H7 (cell line): ENCODE measurements around the gene NDUFB5. TPM values are rescaled to one million over a fixed set of nuclear protein-coding genes. Genes with fewer than 3 reads are reported as not detected.
"Not testable (repeated sequence)": the region's sequence is repeated elsewhere in the genome, so short reads cannot be mapped to it uniquely, and the experiment has no call there.

Experiments used
- DNase-seq: peaks from one replicate; pipeline ENCODE4 v3.0.0; 2012
- H3K27me3 ChIP-seq: 2 replicates; pipeline ENCODE4 v1.6.0; 2011; ENCODE audit warnings: mild to moderate bottlenecking, low read length; ENCODE audit not compliant: control insufficient read depth, insufficient read depth
- H3K36me3 ChIP-seq: replicated peaks from 2 replicates; pipeline ENCODE4 v1.5.1; 2011; ENCODE audit warnings: low read length; ENCODE audit not compliant: control insufficient read depth, insufficient read depth
- H3K4me3 ChIP-seq: 2 replicates; pipeline ENCODE4 v1.5.1; 2011; ENCODE audit warnings: low read depth, mild to moderate bottlenecking, control low read depth, low read length, moderate library complexity; ENCODE audit not compliant: insufficient read depth
- total RNA-seq: library from RNA; depleted of rRNA; stranded (reverse); fragments of >200 nt; shearing (Covaris generic); gene quantifications from 2 replicates; pipeline ENCODE4 v1.2.3, GENCODE V29; 2014

The NDUFB5 gene
- total RNA-seq, 1 experiment from 2014 or later: 172 TPM

DNA sequence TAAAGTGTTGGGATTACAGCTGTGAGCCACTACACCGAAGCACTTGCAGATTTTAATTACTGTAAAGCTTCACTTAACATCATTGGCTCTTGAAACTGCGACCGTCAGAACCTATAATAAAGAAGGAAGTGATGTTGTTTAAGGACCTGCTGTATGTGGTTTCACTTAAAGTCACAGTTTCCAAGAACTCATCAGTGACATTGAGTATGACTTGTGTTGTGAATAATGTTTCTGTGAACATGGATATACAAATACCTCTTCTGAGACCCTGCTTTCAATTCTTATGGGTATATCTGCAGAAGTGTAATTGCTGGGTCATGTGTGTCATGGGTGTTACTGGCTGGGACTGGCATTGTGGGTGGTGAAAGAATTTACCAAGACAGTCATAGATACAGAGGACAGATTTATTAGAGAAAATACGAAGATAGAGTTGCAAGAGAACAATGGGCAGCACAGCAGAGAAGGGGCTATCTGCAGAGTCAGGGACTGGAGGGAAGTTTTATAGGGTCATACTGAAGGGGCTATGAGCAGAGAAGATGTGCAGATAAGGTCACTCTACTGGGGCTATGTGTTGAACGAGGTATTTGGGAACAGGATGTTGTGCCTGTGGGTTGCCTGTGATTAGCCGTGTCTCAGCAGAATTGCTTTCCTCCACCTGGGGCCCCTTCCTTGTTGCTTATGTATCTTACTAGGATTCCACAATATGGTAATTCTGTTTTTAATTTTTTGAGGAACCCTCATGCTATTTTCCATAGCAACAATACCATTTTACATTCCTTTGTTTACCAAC is 4.5 kb downstream of the NDUFB5 start:
- Histone ChIP-seq H3K4me3 (no peak overlapping the region), H3K36me3 (no peaks in the 10 kb centered on the region), H3K27me3 (no peaks in the 10 kb centered on the region)
- DNase-seq: no peak

DNA sequence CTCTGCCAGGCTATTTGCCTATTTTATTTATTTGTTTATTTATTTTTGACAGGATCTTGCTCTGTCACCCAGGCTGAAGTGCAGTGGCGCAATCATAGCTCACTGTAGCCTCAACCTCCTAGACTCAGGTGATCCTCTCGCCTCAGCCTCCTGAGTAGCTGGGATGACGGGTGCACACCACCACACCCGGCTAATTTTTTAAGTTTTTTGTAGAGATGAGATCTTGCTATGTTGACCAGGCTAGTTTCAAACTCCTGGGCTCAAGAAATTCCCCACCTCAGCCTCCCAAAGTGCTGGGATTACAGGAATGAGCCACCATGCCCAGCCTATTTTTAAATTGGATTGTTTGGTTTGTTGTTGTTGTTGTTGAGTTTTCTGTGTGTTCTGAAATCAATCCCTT is 5.5 kb downstream of the NDUFB5 start:
- no peak for DNase-seq
- Histone ChIP-seq H3K4me3 (no peak overlapping the region), H3K27me3 (no peaks in the 10 kb centered on the region), H3K36me3 (no peaks in the 10 kb centered on the region)

DNA sequence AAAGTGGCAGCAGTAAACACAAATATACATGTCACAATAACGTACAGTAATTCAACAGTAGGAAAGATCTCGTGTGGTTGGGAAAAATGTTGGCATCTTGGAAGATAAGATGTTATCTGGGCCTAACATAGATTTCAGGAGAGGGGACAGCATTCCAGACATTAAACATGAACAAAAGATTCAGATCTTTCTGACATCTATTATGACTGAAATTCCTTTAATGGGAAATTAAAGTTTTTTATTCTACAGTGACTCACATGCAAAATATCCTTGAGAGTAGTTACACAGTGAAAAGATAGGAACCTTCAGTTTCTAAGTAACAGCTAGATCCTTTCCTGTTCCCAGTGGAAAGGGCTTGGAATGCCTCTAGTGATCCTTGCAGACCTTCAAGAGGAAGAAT is 9.2 kb downstream of the NDUFB5 start:
- DNase-seq: no peak
- Histone ChIP-seq H3K4me3 (no peak overlapping the region), H3K27me3 (no peaks in the 10 kb centered on the region), H3K36me3 (peaks cover 3% of the 10 kb centered on the region; the same call in 1 of the 2 replicates)

DNA sequence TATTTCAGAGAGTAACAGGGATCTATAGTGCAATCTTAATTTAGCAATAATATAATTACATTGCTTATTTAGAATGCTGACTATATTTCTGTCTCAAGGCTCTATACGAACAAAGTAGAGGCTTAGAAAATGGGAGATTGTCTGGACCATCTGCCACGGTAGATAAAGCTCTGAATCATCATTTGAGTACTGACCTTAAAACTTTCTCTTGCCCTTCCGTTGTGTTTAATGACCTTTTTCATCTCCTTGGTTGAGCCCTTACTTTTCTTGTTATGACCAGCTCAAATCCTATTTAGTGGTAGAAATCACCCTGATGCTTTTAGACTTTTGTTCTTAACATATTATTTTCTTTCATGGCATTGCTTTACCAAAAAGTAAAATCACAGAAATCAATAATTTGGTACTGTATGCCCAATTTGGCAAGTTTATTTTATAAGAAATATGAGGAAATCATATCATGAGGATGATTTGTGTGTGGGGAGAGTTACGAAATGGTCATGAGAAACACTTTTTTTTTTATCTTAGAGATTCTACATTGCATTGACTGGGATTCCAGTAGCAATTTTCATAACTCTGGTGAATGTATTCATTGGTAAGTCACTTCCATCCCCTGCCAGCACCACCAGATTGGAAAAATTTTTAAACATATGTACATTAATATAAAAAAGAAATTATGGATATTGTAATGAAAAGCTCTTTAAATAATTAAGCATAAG is 11.0 kb downstream of the NDUFB5 start:
- H3K4me3 ChIP-seq: no peak overlapping the region
- H3K36me3 ChIP-seq: peaks cover 3% of the 10 kb centered on the region; the same call in 1 of the 2 replicates
- DNase-seq: no peak
- no peaks in the 10 kb centered on the region for H3K27me3 ChIP-seq

DNA sequence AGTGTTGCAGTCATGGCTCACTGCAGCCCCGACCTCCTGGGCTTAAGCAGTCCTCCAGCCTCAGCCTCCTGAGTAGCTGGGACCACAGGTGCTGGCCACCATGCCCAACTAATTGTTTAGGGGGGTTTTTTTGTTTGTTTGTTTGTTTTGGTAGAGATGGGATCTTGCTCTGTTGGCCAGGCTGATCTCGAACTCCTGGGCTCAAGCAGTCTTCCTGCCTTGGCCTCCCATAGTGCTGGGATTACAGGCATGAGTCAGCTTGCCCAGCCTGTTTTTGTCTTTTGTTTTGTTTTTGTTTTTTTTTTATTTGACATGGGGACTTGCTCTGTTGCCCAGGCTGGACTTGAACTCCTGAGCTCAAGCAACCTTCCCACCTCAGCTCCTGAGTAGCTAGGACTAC is 17.4 kb downstream of the NDUFB5 start:
- no peak for DNase-seq
- Histone ChIP-seq H3K27me3 (no peaks in the 10 kb centered on the region), H3K4me3 (no peak overlapping the region), H3K36me3 (peaks cover 4% of the 10 kb centered on the region)

DNA sequence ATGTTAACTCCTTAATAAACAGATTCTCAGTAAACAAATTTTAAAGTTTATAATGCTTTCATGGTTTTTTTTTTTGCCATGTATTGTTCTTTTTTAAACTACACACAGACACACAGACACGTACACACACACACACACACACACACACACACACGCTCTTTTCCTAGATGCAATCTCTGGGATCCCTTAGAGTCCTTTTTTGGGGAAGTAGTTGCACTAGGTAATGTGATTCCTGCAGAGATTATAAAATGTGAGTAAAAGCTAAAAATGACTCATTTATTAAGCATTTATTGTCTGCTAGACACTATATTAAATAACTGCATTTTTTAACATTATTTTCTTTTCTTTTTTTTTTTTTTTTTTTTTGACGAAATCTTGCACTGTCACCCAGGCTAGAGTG is 19.9 kb downstream of the NDUFB5 start:
- Histone ChIP-seq H3K4me3 (no peak overlapping the region), H3K36me3 (peaks cover 1% of the 10 kb centered on the region), H3K27me3 (no peaks in the 10 kb centered on the region)
- DNase-seq: no peak

DNA sequence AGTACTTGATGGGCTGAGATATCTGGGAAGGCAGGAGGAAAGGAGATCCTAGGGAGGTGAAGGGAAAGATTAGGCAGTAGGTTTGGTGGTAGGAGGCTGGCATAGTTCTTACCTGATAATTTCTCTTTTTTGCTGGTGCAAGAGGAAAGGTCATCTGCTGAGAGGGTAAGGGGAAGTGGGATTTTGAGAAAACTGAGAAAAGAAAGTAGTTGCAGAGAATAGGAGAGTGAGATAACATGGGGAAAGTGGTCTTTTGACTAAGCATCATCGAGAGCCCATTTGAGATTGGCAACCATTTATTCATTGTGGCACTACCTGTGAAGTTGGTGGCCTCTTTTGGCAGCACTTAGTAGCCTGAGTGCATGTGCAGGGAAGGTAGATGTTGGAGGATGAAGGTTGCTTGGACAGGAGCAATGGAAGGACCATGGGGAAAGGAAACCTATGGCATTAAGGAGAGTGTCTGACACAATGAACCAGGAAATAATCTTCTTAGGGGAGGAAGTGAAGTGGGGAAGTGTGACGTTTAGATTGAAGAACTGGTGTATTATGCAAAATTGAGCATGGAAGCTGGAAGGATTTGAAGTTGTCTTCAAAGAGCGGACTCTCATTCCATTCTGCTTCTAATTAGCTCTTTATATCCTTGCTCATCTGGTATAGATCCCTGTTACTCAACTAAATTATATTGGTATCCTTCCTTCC is 26.3 kb downstream of the NDUFB5 start:
- no peak overlapping the region for H3K4me3 ChIP-seq
- DNase-seq: no peak
- no peaks in the 10 kb centered on the region for H3K27me3 ChIP-seq
- H3K36me3 ChIP-seq: no peaks in the 10 kb centered on the region

DNA sequence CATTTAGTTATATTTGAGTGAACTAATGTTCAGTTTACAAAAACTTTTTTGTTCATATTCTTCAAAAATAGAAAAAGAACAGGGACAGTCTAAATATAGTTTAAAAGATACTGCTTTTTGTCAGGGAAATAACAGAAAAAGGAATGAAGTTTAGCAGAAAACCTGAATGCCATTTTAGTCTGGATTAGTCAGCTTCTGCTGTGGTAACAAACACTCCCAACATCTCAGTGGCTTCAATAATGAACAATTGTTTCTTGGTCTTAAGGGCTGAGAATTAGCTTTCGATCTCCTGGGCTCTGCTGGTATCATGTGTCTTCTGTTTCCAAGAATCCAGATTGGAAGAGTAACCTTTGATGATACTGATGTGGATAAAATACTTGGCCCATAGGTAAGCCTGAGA is 35.9 kb downstream of the NDUFB5 start:
- no peaks in the 10 kb centered on the region for H3K27me3 ChIP-seq
- H3K36me3 ChIP-seq: no peaks in the 10 kb centered on the region
- no peak overlapping the region for H3K4me3 ChIP-seq
- no peak for DNase-seq

DNA sequence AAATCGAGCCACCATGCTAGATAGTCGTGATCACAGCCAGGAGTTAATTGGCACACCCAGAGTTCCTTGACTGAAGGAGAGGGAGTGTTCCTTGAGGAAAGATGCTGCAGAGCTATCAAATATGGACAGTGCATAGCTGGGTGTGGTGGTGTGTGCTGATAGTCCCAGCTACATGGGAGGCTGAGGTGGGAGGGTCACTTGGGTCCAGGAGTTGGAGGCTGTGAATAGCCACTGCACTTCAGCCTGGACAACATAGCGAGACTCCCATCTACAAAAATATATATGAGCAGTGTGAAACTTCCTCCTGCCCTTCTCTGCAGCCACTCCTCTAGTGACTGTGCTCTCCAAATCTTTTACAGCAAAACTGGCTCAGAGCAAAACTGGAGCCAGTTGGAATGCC is 38.3 kb downstream of the NDUFB5 start:
- no peak overlapping the region for H3K4me3 ChIP-seq
- no peaks in the 10 kb centered on the region for H3K27me3 ChIP-seq
- DNase-seq: no peak
- no peaks in the 10 kb centered on the region for H3K36me3 ChIP-seq

DNA sequence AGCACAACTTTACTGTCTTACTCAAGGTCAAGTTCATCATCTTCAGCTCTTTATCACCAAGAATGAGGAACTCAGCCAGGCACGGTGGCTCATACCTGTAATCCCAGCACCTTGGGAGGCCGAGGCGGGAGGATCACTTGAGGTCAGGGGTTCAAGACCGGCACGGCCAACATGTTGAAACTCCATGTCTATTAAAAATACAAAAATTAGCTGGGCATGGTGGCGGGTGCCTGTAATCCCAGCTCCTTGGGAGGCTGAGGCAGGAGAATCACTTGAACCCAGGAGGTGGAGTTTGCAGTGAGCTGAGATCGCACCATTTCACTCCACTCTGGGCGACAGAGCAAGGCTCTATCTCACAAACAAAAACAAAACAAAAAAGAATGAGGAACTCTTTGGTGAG is 39.2 kb downstream of the NDUFB5 start:
- not testable (repeated sequence) for H3K36me3 ChIP-seq, H3K27me3 ChIP-seq, H3K4me3 ChIP-seq, DNase-seq

DNA sequence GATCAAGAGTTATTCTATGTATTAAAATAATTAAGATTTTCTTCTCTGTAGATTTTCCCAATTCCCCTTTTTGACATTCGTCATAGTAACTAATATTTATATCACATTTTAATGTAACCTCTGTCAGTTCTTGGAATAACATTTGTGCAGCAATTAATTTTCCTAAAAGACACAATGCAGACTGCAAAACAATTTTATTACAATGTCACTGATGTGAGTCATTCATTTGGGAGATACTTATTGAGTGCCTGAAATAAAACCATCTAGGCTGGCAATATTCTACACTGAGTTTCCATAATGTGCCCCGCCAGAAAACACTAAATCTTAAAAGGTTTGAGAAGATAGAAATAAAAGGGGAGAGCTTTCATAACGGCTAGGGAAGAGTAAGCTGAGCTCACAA is 41.6 kb downstream of the NDUFB5 start:
- no peak overlapping the region for H3K4me3 ChIP-seq
- H3K27me3 ChIP-seq: no peaks in the 10 kb centered on the region
- no peak for DNase-seq
- H3K36me3 ChIP-seq: no peaks in the 10 kb centered on the region

DNA sequence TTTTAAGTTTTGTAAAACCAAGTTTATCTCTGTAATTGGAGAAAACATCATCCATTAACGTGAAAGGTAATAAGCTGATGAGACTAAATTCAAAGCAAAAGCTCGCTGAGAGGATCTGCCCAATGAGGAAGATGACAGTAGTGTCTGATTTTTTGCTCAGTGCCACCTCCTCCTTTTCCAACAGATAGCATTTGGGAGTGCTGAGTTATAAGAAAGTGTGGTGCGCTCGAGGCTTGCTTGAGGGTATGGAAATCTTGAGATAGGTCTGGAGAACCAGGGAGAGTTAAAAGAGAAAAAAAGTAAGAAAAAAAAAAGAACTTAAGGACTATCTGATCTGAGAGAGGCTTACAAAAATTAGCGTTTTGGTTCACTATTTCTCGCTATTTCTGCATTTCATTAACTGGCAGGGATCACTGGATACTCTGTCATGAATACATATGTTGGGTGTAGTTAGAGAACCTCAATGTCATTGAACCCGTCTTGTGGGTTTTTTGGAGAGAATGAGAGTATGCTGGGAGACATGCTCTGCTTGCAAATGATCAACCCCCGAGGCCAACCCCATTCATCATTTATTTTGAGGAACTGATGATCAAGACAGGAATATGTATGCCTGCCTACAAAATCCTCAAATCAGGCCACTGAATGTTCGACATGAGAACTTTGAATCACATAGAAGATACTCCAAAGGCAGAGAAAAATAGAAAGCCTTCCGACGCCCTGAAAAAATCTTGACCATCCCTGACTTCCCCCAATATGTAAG is 47.3 kb downstream of the NDUFB5 start:
- no peaks in the 10 kb centered on the region for H3K36me3 ChIP-seq
- peak overlapping the region; percentile 93 for H3K4me3 ChIP-seq
- no peaks in the 10 kb centered on the region for H3K27me3 ChIP-seq
- DNase-seq: peak; percentile 15

DNA sequence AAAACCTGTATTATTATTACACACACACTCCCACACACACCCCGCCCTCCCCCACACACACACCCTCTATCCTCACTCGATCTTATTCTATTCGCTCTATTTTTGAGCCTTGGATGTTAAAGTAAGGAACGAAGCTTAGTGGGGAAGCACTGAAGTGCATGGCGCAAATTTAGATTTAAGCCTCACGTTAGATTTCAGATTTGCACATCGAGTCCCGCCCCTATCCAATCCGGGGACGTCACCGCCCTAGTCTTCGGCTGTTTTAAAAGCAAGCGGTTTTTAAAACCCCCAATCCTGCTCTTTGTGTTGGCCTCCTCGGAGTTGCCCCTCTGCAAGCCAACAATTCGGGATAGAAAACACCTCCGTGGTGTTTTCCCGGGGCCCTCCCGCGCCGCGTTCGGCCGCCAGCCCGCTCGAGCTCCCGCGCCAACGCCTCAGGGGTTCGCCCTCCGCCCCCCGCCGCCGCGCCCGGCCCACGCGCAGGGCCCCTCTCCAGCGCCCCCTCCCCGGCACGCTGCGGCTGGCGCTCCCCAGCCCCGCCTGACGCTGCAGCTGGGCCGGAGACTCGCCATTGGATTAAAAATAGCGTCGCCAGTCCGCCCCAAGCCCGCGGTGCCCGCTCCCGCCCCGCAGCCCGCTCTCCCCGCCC is 48.0 kb downstream of the NDUFB5 start, which contains the start of gene USP13:
TSS of gene USP13 (plus strand) at position 594 of the 649 bp plus-strand sequence. CDS start 186 bp downstream, outside the sequence.
- H3K4me3 ChIP-seq: peak within 1 kb of the TSS; percentile 93
- H3K36me3 ChIP-seq: no peaks in the 10 kb centered on the region
- DNase-seq: peak; percentile 94
- no peaks in the 10 kb centered on the region for H3K27me3 ChIP-seq
